Endothelial cell (in vitro differentiated cells): ENCODE measurements around the gene PXYLP1. TPM values are rescaled to one million over a fixed set of nuclear protein-coding genes. Genes with fewer than 3 reads are reported as not detected.

Source experiments
- DNase-seq: peaks from one replicate; pipeline ENCODE4 v3.0.0; 2021; ENCODE audit warnings: low spot score
- H3K27ac Mint-ChIP-seq: one replicate; pipeline ENCODE4 v1.8.0; 2021; ENCODE audit warnings: mixed read lengths, inconsistent platforms; ENCODE audit not compliant: unreplicated experiment
- H3K27me3 Mint-ChIP-seq: one replicate; pipeline ENCODE4 v1.8.0; 2021; ENCODE audit warnings: mild to moderate bottlenecking, moderate library complexity, mixed read lengths, inconsistent platforms; ENCODE audit not compliant: unreplicated experiment
- H3K36me3 Mint-ChIP-seq: one replicate; pipeline ENCODE4 v1.8.0; 2021; ENCODE audit warnings: mild to moderate bottlenecking, low read depth, mixed read lengths, inconsistent platforms; ENCODE audit not compliant: unreplicated experiment
- H3K4me1 Mint-ChIP-seq: one replicate; pipeline ENCODE4 v1.8.0; 2021; ENCODE audit warnings: mild to moderate bottlenecking, mixed read lengths, inconsistent platforms; ENCODE audit not compliant: unreplicated experiment
- H3K4me3 Mint-ChIP-seq: one replicate; pipeline ENCODE4 v1.8.0; 2021; ENCODE audit warnings: mild to moderate bottlenecking, mixed read lengths, inconsistent platforms; ENCODE audit not compliant: unreplicated experiment
- H3K9me3 Mint-ChIP-seq: one replicate; pipeline ENCODE4 v1.8.0; 2021; ENCODE audit warnings: mixed read lengths, inconsistent platforms; ENCODE audit not compliant: unreplicated experiment
- total RNA-seq: library from RNA; stranded (reverse); fragmentation: NEBNext Ultra II Directional; extraction: Animal tissue kit (Norgen Biotek cat#: 25700); gene quantifications from one replicate; pipeline ENCODE4 v1.2.1, GENCODE V29; 2021; ENCODE audit not compliant: unreplicated experiment
- TF ChIP-seq, protein P1 (sequence below): fragments of 200-600 bp; sonication (generic); IDR thresholded peaks from one replicate; pipeline ENCODE4 v1.5.0; 2021; ENCODE audit warnings: antibody characterized with exemption; ENCODE audit not compliant: unreplicated experiment

PXYLP1 gene
- total RNA-seq, 1 donor from 2014 or later, result 4.4 TPM

DNA sequence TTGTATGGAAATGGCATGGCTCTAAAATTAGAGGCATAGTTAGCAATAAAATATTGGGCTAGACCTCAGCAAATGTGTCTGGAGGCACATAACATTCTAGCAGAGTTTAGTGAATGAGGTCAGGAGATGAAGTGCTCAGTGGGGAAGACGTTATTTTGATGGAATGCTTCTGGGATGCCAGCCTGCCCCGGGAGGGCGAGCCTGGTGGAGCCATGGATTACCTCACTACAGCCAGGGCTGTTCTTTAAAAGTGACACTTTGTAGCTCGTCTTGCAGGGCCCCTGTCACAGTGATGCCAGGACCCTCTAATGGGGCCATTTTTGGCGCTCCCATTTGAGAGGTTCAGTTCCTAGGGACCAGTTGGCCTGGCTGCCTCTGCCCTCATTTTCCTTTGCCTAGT, 48.5 kb downstream of the PXYLP1 start:
- Mint-ChIP-seq H3K27me3 (peaks cover 9% of the 10 kb centered on the region), H3K4me1 (peaks cover 13% of the 10 kb centered on the region), H3K9me3 (no peaks in the 10 kb centered on the region), H3K27ac (no peak overlapping the region), H3K4me3 (no peak overlapping the region), H3K36me3 (peaks cover 7% of the 10 kb centered on the region)
- no peak for DNase-seq
- TF ChIP-seq, protein P1, sequence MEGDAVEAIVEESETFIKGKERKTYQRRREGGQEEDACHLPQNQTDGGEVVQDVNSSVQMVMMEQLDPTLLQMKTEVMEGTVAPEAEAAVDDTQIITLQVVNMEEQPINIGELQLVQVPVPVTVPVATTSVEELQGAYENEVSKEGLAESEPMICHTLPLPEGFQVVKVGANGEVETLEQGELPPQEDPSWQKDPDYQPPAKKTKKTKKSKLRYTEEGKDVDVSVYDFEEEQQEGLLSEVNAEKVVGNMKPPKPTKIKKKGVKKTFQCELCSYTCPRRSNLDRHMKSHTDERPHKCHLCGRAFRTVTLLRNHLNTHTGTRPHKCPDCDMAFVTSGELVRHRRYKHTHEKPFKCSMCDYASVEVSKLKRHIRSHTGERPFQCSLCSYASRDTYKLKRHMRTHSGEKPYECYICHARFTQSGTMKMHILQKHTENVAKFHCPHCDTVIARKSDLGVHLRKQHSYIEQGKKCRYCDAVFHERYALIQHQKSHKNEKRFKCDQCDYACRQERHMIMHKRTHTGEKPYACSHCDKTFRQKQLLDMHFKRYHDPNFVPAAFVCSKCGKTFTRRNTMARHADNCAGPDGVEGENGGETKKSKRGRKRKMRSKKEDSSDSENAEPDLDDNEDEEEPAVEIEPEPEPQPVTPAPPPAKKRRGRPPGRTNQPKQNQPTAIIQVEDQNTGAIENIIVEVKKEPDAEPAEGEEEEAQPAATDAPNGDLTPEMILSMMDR, result no peak

DNA sequence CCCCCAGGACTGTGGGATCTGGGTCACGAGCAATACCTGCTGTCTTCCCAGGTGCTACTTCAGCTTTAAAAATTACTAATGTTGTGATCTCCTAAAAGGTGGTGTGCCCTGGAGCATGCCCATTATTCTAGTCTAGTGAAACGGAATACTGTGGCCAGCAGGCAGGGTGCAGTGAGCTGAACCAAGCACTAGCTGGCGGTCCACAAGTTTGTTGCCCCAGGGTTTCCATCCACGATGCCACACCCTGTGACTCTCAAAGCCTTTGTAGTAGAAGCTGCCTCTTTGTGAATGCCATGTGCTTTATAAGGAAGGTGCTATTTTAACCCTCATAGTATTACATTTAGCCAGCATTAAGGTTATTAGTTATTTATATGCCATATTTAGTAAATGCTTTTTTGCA, 49.1 kb downstream of the PXYLP1 start:
- peaks cover 7% of the 10 kb centered on the region for H3K36me3 Mint-ChIP-seq
- H3K4me3 Mint-ChIP-seq, result no peak overlapping the region
- H3K9me3 Mint-ChIP-seq, result no peaks in the 10 kb centered on the region
- H3K27ac Mint-ChIP-seq, result no peak overlapping the region
- no peak for DNase-seq
- TF ChIP-seq, protein P1, result no peak
- peaks cover 13% of the 10 kb centered on the region for H3K4me1 Mint-ChIP-seq
- H3K27me3 Mint-ChIP-seq, result peaks cover 9% of the 10 kb centered on the region

DNA sequence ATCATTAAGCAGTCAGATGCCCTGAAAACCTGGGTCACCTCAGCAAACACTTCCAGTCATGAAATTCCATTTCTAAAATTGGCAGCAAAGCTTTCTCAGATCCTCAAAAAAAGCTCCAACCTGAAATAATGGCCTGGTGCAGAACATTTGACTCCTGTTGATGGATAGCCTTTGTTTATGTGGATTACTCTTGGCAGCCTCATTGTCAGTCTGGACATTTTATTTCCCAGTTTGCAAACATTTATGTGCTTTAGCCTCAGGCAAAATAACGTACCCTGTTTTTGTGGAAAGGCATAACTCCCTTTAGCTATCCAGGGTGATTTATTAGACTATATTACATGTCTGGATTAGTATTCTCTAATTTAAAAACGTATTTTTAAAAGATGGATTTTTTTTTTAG, 53.9 kb downstream of the PXYLP1 start:
- Mint-ChIP-seq H3K4me3 (no peak overlapping the region), H3K27ac (no peak overlapping the region), H3K9me3 (no peaks in the 10 kb centered on the region), H3K36me3 (peaks cover 7% of the 10 kb centered on the region), H3K27me3 (peaks cover 7% of the 10 kb centered on the region), H3K4me1 (peaks cover 3% of the 10 kb centered on the region)
- TF ChIP-seq, protein P1, result no peak
- DNase-seq, result no peak

GRCh38 chr3:141286856-141287255, 55.2 kb downstream of the PXYLP1 start:
- Mint-ChIP-seq H3K27me3 (peaks cover 6% of the 10 kb centered on the region), H3K4me3 (no peak overlapping the region), H3K36me3 (peaks cover 7% of the 10 kb centered on the region), H3K4me1 (peaks cover 9% of the 10 kb centered on the region), H3K9me3 (no peaks in the 10 kb centered on the region), H3K27ac (no peak overlapping the region)
- TF ChIP-seq, protein P1, result no peak
- DNase-seq, result no peak

DNA sequence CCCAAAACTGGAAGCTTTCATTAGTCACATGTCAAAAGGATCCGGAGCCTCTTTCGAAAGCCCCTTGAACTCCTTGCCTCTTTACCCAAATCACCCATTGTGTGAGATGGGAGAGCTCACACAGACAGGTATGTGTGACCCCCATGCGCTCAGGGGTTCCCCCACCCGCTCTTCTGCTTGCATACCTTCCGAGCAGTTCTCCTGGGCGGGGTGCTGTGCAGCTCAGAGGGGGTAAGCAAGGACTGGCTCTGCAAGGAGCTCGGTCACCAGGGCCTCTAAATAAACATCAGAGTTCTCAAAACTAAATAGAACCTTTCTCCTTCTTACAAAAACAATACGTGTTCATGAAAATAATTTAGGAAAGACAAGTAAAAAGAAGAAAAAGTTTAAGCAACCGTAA, 55.7 kb downstream of the PXYLP1 start:
- TF ChIP-seq, protein P1, result no peak
- Mint-ChIP-seq H3K27me3 (peaks cover 4% of the 10 kb centered on the region), H3K27ac (no peak overlapping the region), H3K9me3 (no peaks in the 10 kb centered on the region), H3K4me1 (peaks cover 9% of the 10 kb centered on the region), H3K4me3 (no peak overlapping the region), H3K36me3 (peaks cover 4% of the 10 kb centered on the region)
- DNase-seq, result no peak
